CD4-positive, alpha-beta T cell treated with Interleukin-21 for 1 hour (primary cell): ENCODE measurements around the gene HNRNPR.
"Not testable (repeated sequence)": the region's sequence is repeated elsewhere in the genome, so short reads cannot be mapped to it uniquely, and the experiment has no call there.

Experiments used
- DNase-seq: peaks from one replicate; pipeline ENCODE4 v3.0.0-alpha.2; 2020

The HNRNPR gene

GRCh38 chr1:23344111-23344986, at the start of gene HNRNPR:
HNRNPR (minus strand) TSS chr1:23344284; CDS start chr1:23341008, 3,276 bp downstream.
- peak; percentile 99 for DNase-seq

- DNase-seq, result no peak
These were observed 49.6 kb upstream of the HNRNPR start for GRCh38 chr1:23393706-23394105.

GRCh38 chr1:23392125-23392855, 48.2 kb upstream of the HNRNPR start:
- DNase-seq, result no peak

GRCh38 chr1:23389837-23390321, 45.8 kb upstream of the HNRNPR start:
- no peak for DNase-seq

- DNase-seq, result no peak
These were observed 43.4 kb upstream of the HNRNPR start for GRCh38 chr1:23387494-23387893.

- DNase-seq, result no peak
These were observed 41.1 kb upstream of the HNRNPR start for GRCh38 chr1:23385119-23385621.

- no peak for DNase-seq
These were observed 40.4 kb upstream of the HNRNPR start for GRCh38 chr1:23384312-23385058.

GRCh38 chr1:23383577-23384311, 39.7 kb upstream of the HNRNPR start:
- no peak for DNase-seq

- no peak for DNase-seq
These were observed 37.3 kb upstream of the HNRNPR start for GRCh38 chr1:23381233-23381885.

GRCh38 chr1:23380719-23381118, 36.6 kb upstream of the HNRNPR start:
- no peak for DNase-seq

GRCh38 chr1:23380236-23380635, 36.2 kb upstream of the HNRNPR start:
- DNase-seq, result not testable (repeated sequence)

GRCh38 chr1:23376890-23377811, 33.1 kb upstream of the HNRNPR start:
- DNase-seq, result no peak

- not testable (repeated sequence) for DNase-seq
These were observed 30.1 kb upstream of the HNRNPR start for GRCh38 chr1:23374079-23374735.

GRCh38 chr1:23371987-23372880, 28.1 kb upstream of the HNRNPR start:
- DNase-seq, result no peak

- no peak for DNase-seq
These were observed 26.9 kb upstream of the HNRNPR start for GRCh38 chr1:23370709-23371584.

GRCh38 chr1:23370330-23370708, 26.2 kb upstream of the HNRNPR start:
- DNase-seq, result no peak

GRCh38 chr1:23369335-23370013, 25.4 kb upstream of the HNRNPR start, which contains the start of gene ZNF436:
ZNF436 (minus strand) TSS chr1:23369836; CDS start chr1:23368005, 1,831 bp downstream.
- peak; percentile 25 for DNase-seq
